HCT116 (cell line): ENCODE results near the gene PCDHGB5.
"Not testable (repeated sequence)": the region's sequence is repeated elsewhere in the genome, so short reads cannot be mapped to it uniquely, and the experiment has no call there.

ENCODE experiments used
- EGR1 ChIP-seq: IDR thresholded peaks from 2 replicates; pipeline ENCODE4 v1.6.1; 2012; ENCODE audit warnings: low read depth
- EZH2 ChIP-seq: fragments of 200-600 bp; sonication (generic); IDR thresholded peaks from 2 replicates; pipeline ENCODE4 v1.6.1; 2017; ENCODE audit warnings: antibody characterized with exemption, mixed run types
- POLR2A ChIP-seq: IDR thresholded peaks from 2 replicates; pipeline ENCODE4 v1.7.0; 2011; ENCODE audit warnings: borderline replicate concordance; ENCODE audit not compliant: insufficient read depth, insufficient read length; ENCODE audit errors: extremely low read depth
- RAD21 ChIP-seq: IDR thresholded peaks from 2 replicates; pipeline ENCODE4 v1.6.1; 2012; ENCODE audit warnings: low read depth, mild to moderate bottlenecking
- SP1 ChIP-seq: IDR thresholded peaks from 2 replicates; pipeline ENCODE4 v1.6.1; 2012; ENCODE audit warnings: low read depth
- TF ChIP-seq, protein P1 (sequence below), 3 experiments: fragments of 200-600 bp in 1 of 3; sonication (generic) in 1 of 3; IDR thresholded peaks in 2 of 3; conservative IDR thresholded peaks in 1 of 3; 2 replicates each; pipeline ENCODE4 v1.5.1; 2012 to 2017; ENCODE audit warnings: low read depth in 2 of 3, low read length in 2 of 3, antibody characterized with exemption in 1 of 3, borderline replicate concordance in 1 of 3, control low read depth in 1 of 3, mild to moderate bottlenecking in 1 of 3, mixed read lengths in 1 of 3, mixed run types in 1 of 3, moderate library complexity in 1 of 3; ENCODE audit not compliant: insufficient read depth in 1 of 3

DNA sequence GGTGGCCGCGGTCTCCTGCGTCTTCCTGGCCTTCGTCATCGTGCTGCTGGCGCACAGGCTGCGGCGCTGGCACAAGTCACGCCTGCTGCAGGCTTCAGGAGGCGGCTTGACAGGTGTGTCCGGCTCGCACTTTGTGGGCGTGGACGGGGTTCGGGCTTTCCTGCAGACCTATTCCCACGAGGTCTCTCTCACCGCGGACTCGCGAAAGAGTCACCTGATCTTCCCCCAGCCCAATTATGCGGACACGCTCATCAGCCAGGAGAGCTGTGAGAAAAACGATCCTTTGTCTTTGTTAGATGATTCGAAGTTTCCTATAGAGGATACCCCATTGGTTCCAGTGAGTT, 17.5 kb downstream of the PCDHGB5 start:
- TF ChIP-seq, protein P1, sequence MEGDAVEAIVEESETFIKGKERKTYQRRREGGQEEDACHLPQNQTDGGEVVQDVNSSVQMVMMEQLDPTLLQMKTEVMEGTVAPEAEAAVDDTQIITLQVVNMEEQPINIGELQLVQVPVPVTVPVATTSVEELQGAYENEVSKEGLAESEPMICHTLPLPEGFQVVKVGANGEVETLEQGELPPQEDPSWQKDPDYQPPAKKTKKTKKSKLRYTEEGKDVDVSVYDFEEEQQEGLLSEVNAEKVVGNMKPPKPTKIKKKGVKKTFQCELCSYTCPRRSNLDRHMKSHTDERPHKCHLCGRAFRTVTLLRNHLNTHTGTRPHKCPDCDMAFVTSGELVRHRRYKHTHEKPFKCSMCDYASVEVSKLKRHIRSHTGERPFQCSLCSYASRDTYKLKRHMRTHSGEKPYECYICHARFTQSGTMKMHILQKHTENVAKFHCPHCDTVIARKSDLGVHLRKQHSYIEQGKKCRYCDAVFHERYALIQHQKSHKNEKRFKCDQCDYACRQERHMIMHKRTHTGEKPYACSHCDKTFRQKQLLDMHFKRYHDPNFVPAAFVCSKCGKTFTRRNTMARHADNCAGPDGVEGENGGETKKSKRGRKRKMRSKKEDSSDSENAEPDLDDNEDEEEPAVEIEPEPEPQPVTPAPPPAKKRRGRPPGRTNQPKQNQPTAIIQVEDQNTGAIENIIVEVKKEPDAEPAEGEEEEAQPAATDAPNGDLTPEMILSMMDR (IDR thresholded peaks at IDR 0.05 in 2 of 3, conservative IDR thresholded peaks at IDR 0.05 in 1 of 3; ENCODE audit: borderline replicate concordance in 1 of 3, insufficient read depth in 1 of 3, low read depth in 2 of 3, low read length in 2 of 3) = not testable (repeated sequence)
- TF ChIP-seq RAD21, EZH2, SP1, POLR2A, EGR1: not testable (repeated sequence)
